Sciatic nerve (tissue), 2 donors: ENCODE measurements around the gene TMEM240. TPM values are rescaled to one million over a fixed set of nuclear protein-coding genes. Genes with fewer than 3 reads are reported as not detected.
A peak's percentile ranks its signal among the peaks of the same experiment; 100 is the strongest.
"Not testable (repeated sequence)": the region's sequence is repeated elsewhere in the genome, so short reads cannot be mapped to it uniquely, and the experiment has no call there.

Source experiments
- ATAC-seq: fragments of 200-7000 bp; cut with Tn5 transposase; one replicate; pipeline ENCODE4 v1.9.1; 2020; ENCODE audit warnings: mild to moderate bottlenecking, moderate library complexity
- DNase-seq: peaks from one replicate; pipeline ENCODE4 v3.0.0-alpha.2; 2020; ENCODE audit warnings: low spot score
- intact Hi-C: fragments of 100-400 bp; cut with DNase I; formaldehyde crosslinking; loops from one replicate; pipeline ENCODE4 v1.14.2; 2022
- total RNA-seq: library from RNA; stranded (reverse); fragmentation: NEBNext Ultra II Directional; extraction: Animal tissue kit (Norgen Biotek cat#: 25700); gene quantifications from one replicate; pipeline ENCODE4 v1.2.1, GENCODE V29; 2021
- donor health status: DM: no; HTN: no; CAD: no.
- donor health status: DM: no; HTN: no; CAD: no.

The TMEM240 gene
- total RNA-seq, 1 donor from 2014 or later: 7.1 TPM

DNA sequence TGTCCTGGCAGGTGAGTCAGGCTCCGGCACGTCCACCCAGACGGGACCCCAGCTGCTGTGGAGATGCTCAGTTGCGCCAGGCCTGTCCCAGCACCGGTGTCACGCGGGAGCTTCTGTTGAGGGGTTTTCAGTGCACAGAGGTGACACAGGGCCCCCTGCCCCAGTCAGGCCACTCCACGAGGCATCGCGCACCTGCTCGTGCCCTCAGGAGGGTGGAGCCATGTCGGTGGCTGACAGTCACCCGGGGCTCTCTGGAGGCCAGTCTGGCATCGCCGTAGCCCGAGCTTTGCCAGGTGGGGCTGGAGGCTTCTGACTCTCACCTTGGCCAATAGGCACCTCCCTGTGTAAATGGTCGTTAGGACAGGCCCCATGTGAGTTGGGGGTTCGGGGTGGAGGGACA lies 11.1 kb downstream of the TMEM240 start:
- intact Hi-C loops: no loop called here
- ATAC-seq (no peak), DNase-seq (no peak)

DNA sequence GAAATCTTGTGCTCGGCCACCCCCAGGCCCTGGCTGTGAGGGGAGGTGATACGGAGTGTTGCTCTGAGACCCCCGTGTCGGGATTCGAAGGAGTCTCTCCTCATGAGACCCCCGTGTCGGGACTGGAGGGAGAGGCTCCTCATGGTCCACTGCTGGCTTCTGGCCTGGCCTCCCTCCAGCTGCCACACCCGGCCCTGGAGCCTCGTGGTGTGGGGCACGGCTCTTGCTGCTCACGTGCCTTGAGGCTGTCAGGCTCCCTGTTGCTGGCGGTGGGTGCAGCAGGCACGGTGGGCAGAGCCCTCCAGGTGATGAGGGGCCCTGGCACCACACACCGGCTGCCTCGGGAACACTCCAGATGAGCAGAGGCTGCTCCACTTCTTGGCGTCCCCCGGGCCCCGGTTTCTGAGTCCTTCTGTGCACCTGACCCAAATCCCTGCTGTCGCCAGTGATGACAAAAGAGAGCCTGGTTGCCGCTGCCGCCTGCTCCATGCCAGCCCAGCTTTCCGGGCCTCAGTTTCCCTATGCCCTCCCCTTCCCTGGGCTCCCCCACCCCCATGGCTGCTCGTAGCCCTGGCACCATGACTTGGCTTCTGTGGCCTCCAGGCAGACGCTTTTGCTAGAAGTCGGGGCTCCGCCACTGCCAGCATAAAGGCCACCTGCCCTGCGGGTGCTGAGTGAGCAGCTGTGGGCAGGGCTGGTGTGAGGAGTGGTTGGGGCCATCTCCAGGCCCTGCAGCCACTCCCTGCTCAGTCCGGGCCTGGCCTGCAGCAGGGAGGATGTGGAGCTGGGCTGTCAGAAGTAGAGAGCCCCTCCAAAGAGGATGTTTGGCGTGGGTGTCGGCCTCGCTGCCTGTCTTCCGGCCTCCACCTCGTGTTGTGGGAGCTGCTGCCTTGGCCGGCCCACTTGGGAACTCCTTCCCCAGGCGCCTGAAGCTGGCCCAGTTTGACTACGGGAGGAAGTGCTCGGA lies 11.8 kb downstream of the TMEM240 start:
- intact Hi-C loops: no loop called here
- ATAC-seq: no peak

DNA sequence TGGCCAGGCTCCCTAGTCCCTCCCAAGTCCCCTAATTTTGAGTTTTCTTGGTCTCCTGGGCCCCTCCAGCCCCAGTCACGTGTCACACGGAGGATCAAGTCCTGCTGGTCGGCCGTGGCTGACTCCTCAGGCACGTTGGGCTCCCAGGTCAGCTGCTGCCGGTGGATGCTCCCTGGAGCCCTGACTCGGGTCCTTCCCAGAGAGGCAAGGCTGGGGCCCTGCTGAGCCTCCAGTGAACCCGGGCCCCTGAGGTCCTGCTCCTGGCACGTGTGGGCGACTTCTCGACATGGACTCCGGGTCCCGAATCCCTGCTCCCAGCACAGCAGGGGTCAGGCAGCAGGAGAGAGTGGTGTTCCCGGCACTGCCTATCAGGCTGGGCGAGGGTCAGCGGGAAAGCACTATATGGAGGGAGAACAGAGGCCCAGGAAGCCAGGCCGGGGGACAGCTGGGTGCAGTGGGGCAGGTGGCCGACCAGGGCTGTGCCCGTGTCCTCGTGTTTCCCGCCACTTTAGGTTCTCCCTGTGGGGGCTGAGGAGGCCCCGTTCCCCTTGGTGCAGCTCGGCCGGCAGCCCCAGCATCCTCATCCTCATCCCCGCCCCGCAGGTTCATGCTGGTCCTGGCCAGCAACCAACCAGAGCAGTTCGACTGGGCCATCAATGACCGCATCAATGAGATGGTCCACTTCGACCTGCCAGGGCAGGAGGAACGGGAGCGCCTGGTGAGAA lies 13.2 kb downstream of the TMEM240 start:
- intact Hi-C loops: no loop called here
- ATAC-seq (no peak), DNase-seq (no peak)

More for the DNA sequence above, 11.8 kb downstream of the TMEM240 start:
- no peak for DNase-seq

DNA sequence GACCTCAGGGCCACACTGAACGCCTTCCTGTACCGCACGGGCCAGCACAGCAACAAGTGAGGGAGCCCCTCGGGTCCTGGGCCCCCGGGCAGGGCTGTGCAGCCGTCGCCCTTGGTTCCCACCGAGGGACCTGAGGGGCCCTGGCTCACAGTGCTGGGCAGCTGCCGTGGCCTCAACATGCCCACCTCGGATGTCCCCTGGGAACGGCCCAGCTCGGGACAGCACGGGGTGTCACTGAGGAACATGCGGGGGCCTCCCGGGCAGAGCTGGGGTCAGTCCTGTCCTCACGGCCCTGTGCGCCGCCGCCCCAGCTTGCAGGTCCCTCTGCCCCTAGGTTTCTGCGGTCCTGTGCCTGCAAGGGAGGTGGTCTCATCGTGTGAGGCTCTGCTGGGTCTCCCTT lies 13.9 kb downstream of the TMEM240 start:
- intact Hi-C loops, DNase-seq, ATAC-seq: not testable (repeated sequence)

DNA sequence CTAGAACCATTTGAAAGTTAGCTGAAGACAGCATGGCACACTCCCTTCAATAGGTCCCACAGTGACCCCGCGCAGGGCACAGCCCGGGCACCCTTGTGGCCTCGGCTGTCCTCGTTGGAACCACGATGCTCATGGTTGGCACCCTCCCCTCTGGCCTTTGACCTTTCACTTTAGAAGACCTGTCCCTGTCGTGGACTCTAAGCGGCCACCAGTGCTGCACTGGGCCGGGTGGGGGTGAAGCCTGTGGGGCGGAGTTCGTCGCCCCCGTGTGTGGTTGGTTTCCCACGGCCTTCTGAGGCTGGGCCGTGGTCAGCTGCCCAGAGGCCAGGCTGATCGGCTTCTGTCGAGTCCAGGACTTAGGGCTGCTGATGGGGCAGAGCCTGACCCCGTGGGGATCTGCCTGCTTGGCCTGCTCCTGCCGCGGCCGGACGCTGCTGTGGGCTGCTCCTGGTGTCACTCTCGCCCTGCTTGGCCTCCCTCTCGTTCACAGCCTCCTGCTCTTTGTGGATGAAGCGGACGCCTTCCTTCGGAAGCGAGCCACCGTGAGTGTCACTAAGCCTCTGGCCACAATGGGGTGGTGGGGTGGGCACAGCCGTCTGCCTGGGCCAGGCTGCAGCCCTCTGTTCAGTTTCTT lies 15.6 kb downstream of the TMEM240 start:
- ATAC-seq, intact Hi-C loops, DNase-seq: not testable (repeated sequence)

DNA sequence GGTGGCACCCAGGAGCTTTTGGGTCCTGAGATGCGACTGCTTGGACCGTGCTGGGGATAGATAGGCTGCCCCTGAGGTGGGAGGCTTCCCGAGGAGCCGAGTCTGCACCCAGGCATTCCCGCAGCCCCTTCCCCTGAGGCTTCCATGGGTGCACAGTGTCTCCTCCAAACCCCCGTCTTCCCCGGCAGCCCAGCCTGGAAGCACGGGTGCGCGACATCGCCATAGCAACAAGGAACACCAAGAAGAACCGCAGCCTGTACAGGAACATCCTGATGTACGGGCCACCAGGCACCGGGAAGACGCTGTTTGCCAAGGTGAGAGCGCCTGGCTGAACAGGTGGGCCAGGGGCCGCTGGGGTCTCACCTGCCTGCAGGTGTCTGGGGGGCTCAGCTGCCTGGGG lies 16.8 kb downstream of the TMEM240 start:
- ATAC-seq, intact Hi-C loops, DNase-seq: not testable (repeated sequence)

DNA sequence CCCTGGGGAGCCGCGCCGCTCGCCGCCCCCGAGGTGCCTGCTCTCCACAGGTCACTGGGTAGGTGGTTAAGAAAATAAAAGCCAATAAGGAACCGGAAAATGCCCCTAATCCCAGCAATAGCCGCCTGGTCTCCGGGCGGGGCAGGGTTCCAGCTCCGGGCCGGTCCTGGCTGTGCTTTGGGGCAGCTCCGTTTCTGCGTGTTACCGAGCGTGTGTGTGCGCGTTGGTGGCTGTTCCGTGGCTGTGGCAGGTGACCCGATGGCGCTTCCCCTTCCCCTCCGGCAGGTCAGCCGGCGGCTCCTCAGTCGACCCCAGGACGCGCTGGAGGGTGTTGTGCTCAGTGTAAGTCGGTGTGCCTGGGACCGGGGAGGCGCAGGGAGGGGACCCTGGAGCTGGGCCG lies 17.2 kb downstream of the TMEM240 start:
- ATAC-seq, intact Hi-C loops, DNase-seq: not testable (repeated sequence)

DNA sequence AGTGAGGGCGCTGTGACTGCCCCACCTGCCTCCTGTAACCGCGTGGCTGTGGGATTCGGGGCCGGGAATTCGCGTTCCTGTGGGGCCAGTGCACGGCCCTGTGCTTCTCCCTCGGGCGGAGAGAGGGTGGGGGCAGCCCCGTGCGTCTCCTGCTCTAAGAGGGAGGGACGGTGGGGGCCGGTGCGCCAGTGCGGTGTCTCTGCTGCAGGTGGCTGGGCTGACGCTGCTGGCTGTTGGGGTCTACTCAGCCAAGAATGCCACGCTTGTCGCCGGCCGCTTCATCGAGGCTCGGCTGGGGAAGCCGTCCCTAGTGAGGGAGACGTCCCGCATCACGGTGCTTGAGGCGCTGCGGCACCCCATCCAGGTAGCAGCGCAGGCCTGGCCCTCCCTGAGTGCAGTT lies 17.9 kb downstream of the TMEM240 start:
- intact Hi-C loops, DNase-seq: not testable (repeated sequence)

DNA sequence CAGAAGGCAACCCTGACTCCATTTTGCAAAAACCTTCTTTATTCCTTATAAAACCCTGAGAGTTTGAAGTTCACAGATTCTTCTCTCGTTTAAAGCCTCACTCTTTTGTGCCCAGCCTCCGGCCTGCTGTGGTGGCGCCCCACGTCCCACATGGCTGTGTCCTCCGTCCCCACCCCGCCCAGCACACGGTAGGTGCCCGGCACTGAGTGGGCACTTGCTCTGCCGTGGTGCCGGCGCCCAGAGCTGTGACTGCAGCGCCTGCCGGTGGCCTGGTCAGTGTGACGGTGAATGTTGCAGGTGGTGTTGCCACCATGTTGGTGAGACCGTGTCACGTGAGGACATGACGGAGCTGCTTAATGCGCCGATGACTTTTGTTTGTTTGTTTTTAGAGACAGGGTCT lies 19.1 kb downstream of the TMEM240 start:
- ATAC-seq (no peak), DNase-seq (no peak)
- intact Hi-C loops: no loop called here

More for the DNA sequence above, 17.9 kb downstream of the TMEM240 start:
- not testable (repeated sequence) for ATAC-seq

DNA sequence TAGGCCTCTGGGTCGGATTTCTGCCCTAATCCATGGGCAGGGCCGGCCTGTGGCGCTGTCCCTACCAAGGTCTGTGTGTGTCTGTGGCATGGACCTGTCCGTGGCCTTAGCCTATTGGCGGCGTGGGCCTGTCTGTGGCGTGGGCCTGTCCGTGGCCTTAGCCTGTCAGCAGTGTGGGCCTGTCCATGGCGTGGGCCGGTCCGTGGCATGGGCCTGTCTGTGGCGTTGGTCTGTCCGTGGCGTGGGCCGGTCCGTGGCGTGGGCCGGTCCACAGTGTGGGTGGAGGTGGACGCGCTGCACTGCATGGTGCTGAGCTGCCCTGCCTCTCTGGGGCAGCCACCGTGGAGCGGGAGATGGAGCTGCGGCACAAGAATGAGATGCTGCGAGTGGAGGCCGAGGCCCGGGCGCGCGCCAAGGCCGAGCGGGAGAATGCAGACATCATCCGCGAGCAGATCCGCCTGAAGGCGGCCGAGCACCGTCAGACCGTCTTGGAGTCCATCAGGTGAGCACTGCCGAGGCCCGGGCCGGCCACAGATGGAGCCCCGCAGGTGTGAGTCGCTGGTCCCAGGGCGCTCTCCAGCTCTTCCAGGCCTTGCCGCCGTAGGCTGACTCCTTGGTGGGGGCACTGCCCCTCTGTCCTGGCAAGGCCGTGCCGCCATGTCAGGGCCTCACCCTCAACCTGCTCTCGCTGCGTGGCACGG lies 20.5 kb downstream of the TMEM240 start:
- ATAC-seq, DNase-seq, intact Hi-C loops: not testable (repeated sequence)

DNA sequence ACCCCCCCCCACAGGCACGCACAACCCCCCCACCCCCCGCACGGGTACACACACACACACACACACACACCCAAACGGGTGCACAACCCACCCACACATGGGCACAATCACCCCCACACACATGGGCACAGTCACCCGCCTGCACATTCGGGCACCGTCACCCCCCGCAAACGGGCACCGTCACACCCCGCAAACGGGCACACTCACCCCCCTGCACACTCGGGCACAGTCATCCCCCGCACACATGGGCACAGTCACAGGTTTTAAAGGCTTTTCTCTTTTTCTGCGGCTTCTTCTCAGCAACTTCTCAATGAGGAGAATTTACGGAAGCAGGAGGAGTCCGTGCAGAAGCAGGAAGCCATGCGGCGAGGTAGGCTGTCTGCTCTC lies 21.8 kb downstream of the TMEM240 start:
- intact Hi-C loops, ATAC-seq, DNase-seq: not testable (repeated sequence)

DNA sequence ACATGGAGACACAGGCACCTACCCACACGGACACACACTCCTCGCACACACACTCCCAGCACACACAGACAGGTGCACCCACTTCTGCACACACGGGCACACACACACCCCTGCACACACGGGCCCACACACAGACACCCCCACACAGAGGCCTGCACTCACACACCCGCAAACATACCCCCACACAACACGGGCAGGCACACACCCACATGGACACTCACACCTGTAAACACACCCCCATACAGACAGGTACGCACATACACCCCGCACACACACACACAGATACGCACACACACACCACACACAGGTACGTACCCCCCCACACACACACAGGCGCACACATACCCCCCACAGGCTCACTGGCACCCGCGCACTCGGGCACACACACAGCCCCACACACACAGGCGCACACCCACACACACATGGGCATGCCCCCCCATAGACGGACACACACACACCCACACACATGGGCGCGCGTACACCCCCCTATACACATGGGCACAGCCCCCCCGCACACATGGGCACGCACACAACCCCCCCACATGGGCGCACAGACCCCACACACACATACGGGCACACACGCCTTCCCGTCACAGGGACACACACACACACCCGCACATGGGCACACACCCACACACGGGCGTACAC lies 22.3 kb downstream of the TMEM240 start:
- ATAC-seq: no peak
- no peak for DNase-seq
- intact Hi-C loops: no loop called here

DNA sequence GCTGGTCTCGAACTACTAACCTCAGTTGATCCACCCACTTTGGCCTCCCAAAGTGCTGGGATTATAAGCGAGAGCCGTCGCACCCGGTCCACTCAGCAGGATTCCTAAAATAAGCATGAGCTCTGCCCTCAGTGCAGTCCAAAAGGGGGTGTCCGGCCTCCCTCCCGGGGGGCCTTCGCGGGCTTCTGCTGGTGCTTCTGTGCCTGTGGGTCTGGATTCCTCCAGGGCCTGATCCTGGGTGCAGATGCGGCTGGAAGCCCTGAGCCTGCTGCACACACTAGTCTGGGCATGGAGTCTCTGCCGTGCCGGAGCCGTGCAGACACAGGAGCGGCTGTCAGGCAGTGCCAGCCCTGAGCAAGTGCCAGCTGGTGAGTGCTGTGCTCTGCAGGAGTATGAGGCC lies 23.5 kb downstream of the TMEM240 start:
- intact Hi-C loops, DNase-seq, ATAC-seq: not testable (repeated sequence)

DNA sequence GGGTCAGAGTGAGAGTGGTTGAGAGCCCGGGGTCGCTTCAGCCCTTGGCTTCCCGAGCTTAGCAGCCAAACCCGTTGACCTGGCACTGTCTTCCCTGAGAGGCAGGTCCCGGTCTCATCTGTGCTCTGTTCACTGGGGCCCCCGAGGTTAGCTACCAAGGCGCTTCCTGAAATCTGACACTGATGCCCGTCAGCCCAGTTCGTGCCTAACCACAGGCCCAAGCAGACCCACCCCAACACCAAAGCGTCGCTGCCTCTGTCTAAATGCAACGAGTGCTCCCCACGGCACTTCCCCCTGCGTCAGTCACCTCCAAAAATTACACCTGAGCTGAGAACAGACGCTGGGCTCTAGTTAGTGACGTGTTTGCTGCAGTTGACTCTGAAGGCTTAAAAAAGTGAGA lies 26.0 kb downstream of the TMEM240 start:
- intact Hi-C loops: not testable (repeated sequence)

DNA sequence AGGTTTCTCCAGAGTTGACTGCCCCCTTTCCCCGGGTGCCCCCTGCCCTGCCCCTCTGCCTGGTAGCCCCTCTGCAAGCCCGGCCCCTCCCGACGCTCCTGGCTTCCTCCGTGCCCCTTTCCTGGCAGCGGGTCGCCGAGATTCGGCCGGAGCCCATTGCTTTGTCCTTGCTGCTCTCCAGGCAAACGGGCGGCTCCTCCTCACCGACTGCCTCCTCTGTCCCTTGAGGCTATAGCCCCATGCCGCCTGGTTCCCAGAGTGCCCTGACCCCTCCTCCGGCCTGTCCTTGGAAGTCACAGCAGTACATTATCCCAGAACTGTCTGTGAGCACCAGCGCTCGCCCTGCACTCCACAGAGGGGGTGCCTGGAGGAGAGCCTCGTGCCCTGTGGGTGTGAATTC lies 26.7 kb downstream of the TMEM240 start:
- ATAC-seq, intact Hi-C loops, DNase-seq: not testable (repeated sequence)

More for the DNA sequence above, 26.0 kb downstream of the TMEM240 start:
- not testable (repeated sequence) for ATAC-seq, DNase-seq

DNA sequence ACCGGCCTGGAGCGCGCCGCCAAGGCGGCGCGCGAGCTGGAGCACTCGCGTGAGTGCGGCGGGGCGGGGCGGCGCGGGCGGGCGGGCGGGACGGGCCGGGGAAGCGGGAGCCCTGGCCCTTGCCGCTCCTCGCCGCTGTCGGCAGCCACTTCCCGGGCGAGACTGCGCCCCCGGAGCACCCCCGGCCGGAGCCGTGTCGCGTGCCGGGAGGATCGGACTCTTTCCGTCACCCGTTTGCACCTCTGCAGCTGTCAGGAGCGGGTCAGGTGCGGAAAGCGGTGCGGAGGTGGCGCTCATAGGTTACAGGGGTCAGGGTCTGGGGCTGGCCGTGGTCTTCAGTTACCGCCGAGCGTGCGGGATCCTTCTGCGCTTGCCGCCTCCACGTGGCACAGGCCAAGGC lies 28.0 kb downstream of the TMEM240 start:
- ATAC-seq, DNase-seq, intact Hi-C loops: not testable (repeated sequence)

DNA sequence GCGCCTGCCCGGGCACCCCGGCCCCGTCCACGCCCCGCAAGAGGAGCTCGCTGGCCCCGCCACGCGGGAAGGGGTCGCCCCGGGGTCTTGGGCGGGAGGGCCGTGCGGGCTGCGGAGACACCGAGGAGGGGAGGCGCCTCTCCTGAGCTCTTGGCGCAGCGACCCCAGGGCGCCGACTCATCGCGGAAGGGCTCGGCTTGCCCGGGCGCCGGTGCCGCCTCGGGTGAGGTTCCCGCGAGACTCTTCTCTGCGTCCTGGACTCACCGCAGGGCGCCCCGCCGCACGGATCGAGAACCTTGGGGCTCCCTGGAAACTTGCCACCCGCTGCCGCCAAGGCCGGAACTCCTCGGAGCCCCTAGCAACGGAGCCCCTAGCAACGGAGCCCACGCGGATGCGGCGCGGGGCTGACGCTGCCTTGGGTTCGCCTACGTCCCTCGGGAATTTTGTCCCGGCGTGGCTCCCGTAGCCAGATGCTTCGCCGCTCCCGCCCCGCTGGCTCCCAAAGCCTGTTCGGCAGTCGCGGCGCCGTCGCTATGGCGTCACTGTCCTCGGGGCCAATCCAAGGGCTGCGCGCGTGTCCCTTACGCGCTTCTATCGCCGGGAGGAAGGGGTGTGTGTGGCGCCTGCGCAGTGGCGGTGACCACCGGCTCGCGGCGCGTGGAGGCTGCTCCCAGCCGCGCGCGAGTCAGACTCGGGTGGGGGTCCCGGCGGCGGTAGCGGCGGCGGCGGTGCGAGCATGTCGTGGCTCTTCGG lies 28.7 kb downstream of the TMEM240 start, which contains the start of gene ATAD3A:
TSS of gene ATAD3A (plus strand) at position 630 of the 753 bp plus-strand sequence. CDS start at position 737, 107 bp downstream.
- peak; percentile 99 for ATAC-seq
- intact Hi-C loops: no loop called here

More for the DNA sequence above, 28.7 kb downstream of the TMEM240 start, which contains the start of gene ATAD3A:
- peak; percentile 99 for DNase-seq
